SU-DHL-6 (cell line): ENCODE measurements around the gene CNTN5.

Source experiments
- H2AFZ ChIP-seq: fragments of 200-600 bp; sonication (generic); 2 replicates; pipeline ENCODE4 v1.6.1; 2014; ENCODE audit warnings: low read depth, mild to moderate bottlenecking, moderate library complexity, mixed read lengths, antibody characterized with exemption, low read length; ENCODE audit not compliant: severe bottlenecking
- H3F3A ChIP-seq: fragments of 200-600 bp; shearing (Covaris generic); 2 replicates; pipeline ENCODE4 v1.6.0; 2016; ENCODE audit warnings: antibody characterized with exemption, mild to moderate bottlenecking; ENCODE audit not compliant: insufficient read depth
- H3K27ac ChIP-seq: fragments of 200-600 bp; sonication (generic); 2 replicates; pipeline ENCODE4 v1.5.1; 2016; ENCODE audit warnings: low read depth, mild to moderate bottlenecking, low read length, moderate library complexity, mixed read lengths
- H3K27me3 ChIP-seq: fragments of 200-600 bp; sonication (generic), shearing (Covaris generic); 2 replicates; pipeline ENCODE4 v1.6.0; 2014; ENCODE audit warnings: mild to moderate bottlenecking, low read length
- H3K36me3 ChIP-seq: fragments of 200-600 bp; sonication (generic); 2 replicates; pipeline ENCODE4 v1.6.1; 2014; ENCODE audit warnings: mild to moderate bottlenecking, low read length, mixed read lengths
- H3K4me2 ChIP-seq: fragments of 300-600, 200-600 bp; shearing (Covaris generic), sonication (generic); 2 replicates; pipeline ENCODE4 v1.6.0; 2014; ENCODE audit warnings: low read length, low read depth, mild to moderate bottlenecking; ENCODE audit not compliant: poor library complexity, severe bottlenecking
- H3K4me3 ChIP-seq: fragments of 200-600 bp; sonication (generic); 2 replicates; pipeline ENCODE4 v1.5.1; 2014; ENCODE audit warnings: antibody characterized with exemption, low read length, mild to moderate bottlenecking, mixed read lengths; ENCODE audit not compliant: insufficient read depth, poor library complexity, severe bottlenecking
- H3K79me2 ChIP-seq: fragments of 200-600 bp; sonication (generic); 2 replicates; pipeline ENCODE4 v1.6.1; 2014; ENCODE audit warnings: mild to moderate bottlenecking, low read length, moderate library complexity; ENCODE audit not compliant: insufficient read depth
- H3K9ac ChIP-seq: fragments of 200-600 bp; sonication (generic); 2 replicates; pipeline ENCODE4 v1.7.0; 2014; ENCODE audit warnings: mild to moderate bottlenecking, low read length
- H3K9me2 ChIP-seq: fragments of 200-600 bp; sonication (generic); replicated peaks from 2 replicates; pipeline ENCODE4 v1.6.1; 2014; ENCODE audit warnings: low read length; ENCODE audit not compliant: insufficient read depth
- H3K9me3 ChIP-seq: fragments of 200-600 bp; sonication (generic); 2 replicates; pipeline ENCODE4 v1.6.1; 2014; ENCODE audit warnings: low read length, mixed read lengths; ENCODE audit not compliant: insufficient read depth
- H4K20me1 ChIP-seq: fragments of 200-600 bp; sonication (generic); 2 replicates; pipeline ENCODE4 v1.6.1; 2014; ENCODE audit warnings: low read depth, mild to moderate bottlenecking, antibody characterized with exemption, low read length, moderate library complexity, mixed read lengths
- EZH2phosphoT487 ChIP-seq: fragments of 200-600 bp; sonication (generic), shearing (Covaris generic); conservative IDR thresholded peaks from 2 replicates; pipeline ENCODE4 v1.6.1; 2018; ENCODE audit warnings: mild to moderate bottlenecking, antibody characterized with exemption, low read length, moderate library complexity, mixed read lengths
- TF ChIP-seq, protein P1 (sequence below): fragments of 200-600 bp; sonication (generic); IDR thresholded peaks from one replicate; pipeline ENCODE4 v1.5.1; 2017; ENCODE audit warnings: antibody characterized with exemption, mild to moderate bottlenecking, low read length, moderate library complexity; ENCODE audit not compliant: insufficient read depth, poor library complexity, severe bottlenecking

The CNTN5 gene

GRCh38 chr11:99370549-99371216 is 349.9 kb downstream of the CNTN5 start:
- TF ChIP-seq EZH2phosphoT487: no peak
- TF ChIP-seq, protein P1, sequence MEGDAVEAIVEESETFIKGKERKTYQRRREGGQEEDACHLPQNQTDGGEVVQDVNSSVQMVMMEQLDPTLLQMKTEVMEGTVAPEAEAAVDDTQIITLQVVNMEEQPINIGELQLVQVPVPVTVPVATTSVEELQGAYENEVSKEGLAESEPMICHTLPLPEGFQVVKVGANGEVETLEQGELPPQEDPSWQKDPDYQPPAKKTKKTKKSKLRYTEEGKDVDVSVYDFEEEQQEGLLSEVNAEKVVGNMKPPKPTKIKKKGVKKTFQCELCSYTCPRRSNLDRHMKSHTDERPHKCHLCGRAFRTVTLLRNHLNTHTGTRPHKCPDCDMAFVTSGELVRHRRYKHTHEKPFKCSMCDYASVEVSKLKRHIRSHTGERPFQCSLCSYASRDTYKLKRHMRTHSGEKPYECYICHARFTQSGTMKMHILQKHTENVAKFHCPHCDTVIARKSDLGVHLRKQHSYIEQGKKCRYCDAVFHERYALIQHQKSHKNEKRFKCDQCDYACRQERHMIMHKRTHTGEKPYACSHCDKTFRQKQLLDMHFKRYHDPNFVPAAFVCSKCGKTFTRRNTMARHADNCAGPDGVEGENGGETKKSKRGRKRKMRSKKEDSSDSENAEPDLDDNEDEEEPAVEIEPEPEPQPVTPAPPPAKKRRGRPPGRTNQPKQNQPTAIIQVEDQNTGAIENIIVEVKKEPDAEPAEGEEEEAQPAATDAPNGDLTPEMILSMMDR: no peak
- Histone ChIP-seq H2AFZ (no peak overlapping the region), H3K27ac (no peak overlapping the region), H3K9ac (no peak overlapping the region), H3K9me3 (no peaks in the 10 kb centered on the region), H3F3A (no peaks in the 10 kb centered on the region), H4K20me1 (no peaks in the 10 kb centered on the region), H3K79me2 (no peaks in the 10 kb centered on the region), H3K9me2 (no peaks in the 10 kb centered on the region), H3K36me3 (no peaks in the 10 kb centered on the region), H3K4me3 (no peak overlapping the region), H3K4me2 (no peak overlapping the region), H3K27me3 (no peaks in the 10 kb centered on the region)

- Histone ChIP-seq H3K9me2 (no peaks in the 10 kb centered on the region), H3K79me2 (no peaks in the 10 kb centered on the region), H3K9me3 (no peaks in the 10 kb centered on the region), H2AFZ (no peak overlapping the region), H4K20me1 (no peaks in the 10 kb centered on the region), H3K4me2 (no peak overlapping the region), H3K36me3 (no peaks in the 10 kb centered on the region), H3K4me3 (no peak overlapping the region), H3K9ac (no peak overlapping the region), H3K27me3 (no peaks in the 10 kb centered on the region), H3K27ac (no peak overlapping the region), H3F3A (no peaks in the 10 kb centered on the region)
- TF ChIP-seq, protein P1: no peak
- no peak for TF ChIP-seq EZH2phosphoT487
These were observed 350.5 kb downstream of the CNTN5 start for GRCh38 chr11:99371257-99371656.

GRCh38 chr11:99376463-99376862 is 355.7 kb downstream of the CNTN5 start:
- Histone ChIP-seq H3K9me3 (no peaks in the 10 kb centered on the region), H3K4me3 (no peak overlapping the region), H3K27ac (no peak overlapping the region), H2AFZ (no peak overlapping the region), H3K9me2 (no peaks in the 10 kb centered on the region), H3K27me3 (no peaks in the 10 kb centered on the region), H4K20me1 (no peaks in the 10 kb centered on the region), H3K79me2 (no peaks in the 10 kb centered on the region), H3K36me3 (no peaks in the 10 kb centered on the region), H3K9ac (no peak overlapping the region), H3K4me2 (no peak overlapping the region), H3F3A (no peaks in the 10 kb centered on the region)
- no peak for TF ChIP-seq EZH2phosphoT487
- TF ChIP-seq, protein P1: no peak
